ENCODE measurements around the gene TUBB6. TPM values are rescaled to one million over a fixed set of nuclear protein-coding genes. Genes with fewer than 3 reads are reported as not detected.

Gene TUBB6
- total and polyA plus RNA-seq, 10 of the 15 experiments (the other 5 are each of a cell fraction or from before 2014, with no cell fraction given): 27.4 to 262 (median 82.5) TPM

Small RNA genes lying within 50 kb of the gene (small RNA-seq; reads per million reads assigned to genes)
- gene RNU6-170P: not detected

Other genes starting within 250 kb of the TUBB6 start
- gene ANKRD62, start 214.4 kb upstream of the TUBB6 start, total RNA-seq (2014; rRNA removed): not detected in 2 replicates
- not detected in 2 replicates for gene ANKRD62, start 214.4 kb upstream of the TUBB6 start, total RNA-seq (2014; rRNA removed; fragmentation: Illumina TruSeq; extraction: Trizol)
- gene ANKRD62, start 214.4 kb upstream of the TUBB6 start, total RNA-seq (2021): not detected in 2 replicates
- not detected in 2 replicates for gene ANKRD62, start 214.4 kb upstream of the TUBB6 start, polyA plus RNA-seq (2011; rRNA removed)
- gene ANKRD62, start 214.4 kb upstream of the TUBB6 start, polyA plus RNA-seq (2014; fragmentation: Illumina TruSeq; extraction: Trizol): 0.14 TPM in 1 of 2 replicates, not detected in the other
- gene ANKRD62, start 214.4 kb upstream of the TUBB6 start, polyA plus RNA-seq (2014; fragmentation: Nextera tagmentation; extraction: Ambion mirVana): not detected
- not detected in 2 replicates for gene ANKRD62, start 214.4 kb upstream of the TUBB6 start, polyA plus RNA-seq (2014; rRNA removed)
- not detected for gene ANKRD62, start 214.4 kb upstream of the TUBB6 start, polyA plus RNA-seq (2016; fragmentation: Nextera tagmentation; extraction: Ambion mirVana)
- gene CIDEA, start 53.9 kb upstream of the TUBB6 start, total RNA-seq (2014; rRNA removed): not detected in 2 replicates
- gene CIDEA, start 53.9 kb upstream of the TUBB6 start, total RNA-seq (2014; rRNA removed; fragmentation: Illumina TruSeq; extraction: Trizol): not detected in 2 replicates
- gene CIDEA, start 53.9 kb upstream of the TUBB6 start, total RNA-seq (2021): not detected in 2 replicates
- not detected in 2 replicates for gene CIDEA, start 53.9 kb upstream of the TUBB6 start, polyA plus RNA-seq (2011; rRNA removed)
- not detected in 2 replicates for gene CIDEA, start 53.9 kb upstream of the TUBB6 start, polyA plus RNA-seq (2014; fragmentation: Illumina TruSeq; extraction: Trizol)
- not detected for gene CIDEA, start 53.9 kb upstream of the TUBB6 start, polyA plus RNA-seq (2014; fragmentation: Nextera tagmentation; extraction: Ambion mirVana)
- not detected in 2 replicates for gene CIDEA, start 53.9 kb upstream of the TUBB6 start, polyA plus RNA-seq (2014; rRNA removed)
- not detected for gene CIDEA, start 53.9 kb upstream of the TUBB6 start, polyA plus RNA-seq (2016; fragmentation: Nextera tagmentation; extraction: Ambion mirVana)
- gene AFG3L2, start 69.0 kb downstream of the TUBB6 start, total RNA-seq (2014; rRNA removed): 57.9 and 62.9 TPM in 2 replicates
- gene AFG3L2, start 69.0 kb downstream of the TUBB6 start, total RNA-seq (2014; rRNA removed; fragmentation: Illumina TruSeq; extraction: Trizol): 67.7 and 71.0 TPM in 2 replicates
- gene AFG3L2, start 69.0 kb downstream of the TUBB6 start, total RNA-seq (2021): 63.8 and 68.0 TPM in 2 replicates
- 49.6 and 62.2 TPM in 2 replicates for gene AFG3L2, start 69.0 kb downstream of the TUBB6 start, polyA plus RNA-seq (2011; rRNA removed)
- gene AFG3L2, start 69.0 kb downstream of the TUBB6 start, polyA plus RNA-seq (2014; fragmentation: Illumina TruSeq; extraction: Trizol): 57.6 and 70.8 TPM in 2 replicates
- gene AFG3L2, start 69.0 kb downstream of the TUBB6 start, polyA plus RNA-seq (2014; fragmentation: Nextera tagmentation; extraction: Ambion mirVana): 10 to 100 TPM; 21.0 to 21.6 TPM
- 50.4 and 56.1 TPM in 2 replicates for gene AFG3L2, start 69.0 kb downstream of the TUBB6 start, polyA plus RNA-seq (2014; rRNA removed)
- 10 to 100 TPM; 66.6 to 72.7 TPM for gene AFG3L2, start 69.0 kb downstream of the TUBB6 start, polyA plus RNA-seq (2016; fragmentation: Nextera tagmentation; extraction: Ambion mirVana)
- 6.0 and 11.0 TPM in 2 replicates for gene PRELID3A, start 99.7 kb downstream of the TUBB6 start, total RNA-seq (2014; rRNA removed)
- 6.9 and 7.3 TPM in 2 replicates for gene PRELID3A, start 99.7 kb downstream of the TUBB6 start, total RNA-seq (2014; rRNA removed; fragmentation: Illumina TruSeq; extraction: Trizol)
- 10.0 and 13.1 TPM in 2 replicates for gene PRELID3A, start 99.7 kb downstream of the TUBB6 start, total RNA-seq (2021)
- gene PRELID3A, start 99.7 kb downstream of the TUBB6 start, polyA plus RNA-seq (2011; rRNA removed): 6.1 and 7.6 TPM in 2 replicates
- 4.7 and 7.3 TPM in 2 replicates for gene PRELID3A, start 99.7 kb downstream of the TUBB6 start, polyA plus RNA-seq (2014; fragmentation: Illumina TruSeq; extraction: Trizol)
- 1 to 10 TPM in 1 of 2 experiments, under 1 TPM in 1; 0.43 to 1.2 TPM for gene PRELID3A, start 99.7 kb downstream of the TUBB6 start, polyA plus RNA-seq (2014; fragmentation: Nextera tagmentation; extraction: Ambion mirVana)
- 14.3 and 19.4 TPM in 2 replicates for gene PRELID3A, start 99.7 kb downstream of the TUBB6 start, polyA plus RNA-seq (2014; rRNA removed)
- 1 to 10 TPM; 7.3 to 9.1 TPM for gene PRELID3A, start 99.7 kb downstream of the TUBB6 start, polyA plus RNA-seq (2016; fragmentation: Nextera tagmentation; extraction: Ambion mirVana)